ENCODE measurements around the gene GRK5. TPM values are rescaled to one million over a fixed set of nuclear protein-coding genes. Genes with fewer than 3 reads are reported as not detected.
A peak's percentile ranks its signal among the peaks of the same experiment; 100 is the strongest.

The GRK5 gene
- total RNA-seq, 1 experiment from 2014 or later, result 0.82 TPM

DNA sequence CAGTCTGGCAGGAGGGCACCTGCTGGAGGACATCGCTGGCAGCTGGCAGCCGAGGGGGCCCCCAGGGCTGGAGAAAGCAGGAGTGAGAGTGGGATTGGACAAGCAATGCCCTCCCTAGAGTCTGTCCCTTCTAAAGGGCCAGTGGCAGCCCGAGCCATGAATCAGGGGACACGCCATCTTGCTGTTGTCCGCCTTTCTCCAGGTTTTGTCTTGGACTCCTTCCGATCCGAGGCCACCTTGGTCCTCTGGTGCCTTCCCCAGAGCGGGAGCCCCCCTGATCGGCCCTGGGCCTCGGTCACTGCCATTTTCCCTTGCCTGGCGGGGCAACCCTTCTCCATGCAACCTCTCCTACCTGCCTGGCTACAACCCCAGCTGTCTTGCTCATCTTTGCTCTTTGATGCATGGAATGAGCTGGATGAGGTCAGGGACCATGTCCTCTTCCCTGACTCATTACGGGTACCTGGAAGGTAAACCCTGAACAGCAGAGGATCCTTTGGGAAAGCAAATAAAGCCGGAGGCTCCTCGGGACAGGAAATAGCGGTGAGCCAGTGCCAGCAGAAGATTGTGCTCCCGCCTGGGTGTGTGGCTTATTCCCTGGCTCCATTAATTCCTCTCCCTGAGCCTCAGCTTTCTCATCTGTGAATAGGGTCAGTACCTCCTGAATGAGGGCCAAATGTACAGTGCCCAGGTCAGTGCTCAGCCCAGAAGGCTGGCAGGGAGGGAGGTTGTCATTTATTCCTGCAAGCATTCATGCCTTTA, 112.0 kb downstream of the GRK5 start:
- ChIA-PET POLR2A (interaction anchor here (2.0 kb wide), 1 partner anchor 112 kb away, joined by 6 read pairs; the partner anchor contains the start of gene GRK5), CTCF (interaction anchor here (0.7 kb wide), 1 partner anchor 236 kb away, joined by 4 read pairs; no protein-coding TSS in a partner anchor)
- peaks cover 36% of the 10 kb centered on the region for H3K4me1 Mint-ChIP-seq (ENCODE audit: insufficient read depth, unreplicated experiment)
- no peak overlapping the region for H3K27ac Mint-ChIP-seq (ENCODE audit: low read depth, unreplicated experiment)
- H3K4me3 Mint-ChIP-seq (ENCODE audit: unreplicated experiment), result no peak overlapping the region
- H3K27me3 Mint-ChIP-seq (ENCODE audit: insufficient read depth, unreplicated experiment), result no peaks in the 10 kb centered on the region
- H3K9me3 Mint-ChIP-seq (ENCODE audit: unreplicated experiment), result no peaks in the 10 kb centered on the region
- H3K36me3 Mint-ChIP-seq (ENCODE audit: insufficient read depth, unreplicated experiment), result no peaks in the 10 kb centered on the region
- peak; percentile 72 for DNase-seq (ENCODE audit: unreplicated experiment)
- TF ChIP-seq, protein P1, sequence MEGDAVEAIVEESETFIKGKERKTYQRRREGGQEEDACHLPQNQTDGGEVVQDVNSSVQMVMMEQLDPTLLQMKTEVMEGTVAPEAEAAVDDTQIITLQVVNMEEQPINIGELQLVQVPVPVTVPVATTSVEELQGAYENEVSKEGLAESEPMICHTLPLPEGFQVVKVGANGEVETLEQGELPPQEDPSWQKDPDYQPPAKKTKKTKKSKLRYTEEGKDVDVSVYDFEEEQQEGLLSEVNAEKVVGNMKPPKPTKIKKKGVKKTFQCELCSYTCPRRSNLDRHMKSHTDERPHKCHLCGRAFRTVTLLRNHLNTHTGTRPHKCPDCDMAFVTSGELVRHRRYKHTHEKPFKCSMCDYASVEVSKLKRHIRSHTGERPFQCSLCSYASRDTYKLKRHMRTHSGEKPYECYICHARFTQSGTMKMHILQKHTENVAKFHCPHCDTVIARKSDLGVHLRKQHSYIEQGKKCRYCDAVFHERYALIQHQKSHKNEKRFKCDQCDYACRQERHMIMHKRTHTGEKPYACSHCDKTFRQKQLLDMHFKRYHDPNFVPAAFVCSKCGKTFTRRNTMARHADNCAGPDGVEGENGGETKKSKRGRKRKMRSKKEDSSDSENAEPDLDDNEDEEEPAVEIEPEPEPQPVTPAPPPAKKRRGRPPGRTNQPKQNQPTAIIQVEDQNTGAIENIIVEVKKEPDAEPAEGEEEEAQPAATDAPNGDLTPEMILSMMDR (IDR thresholded peaks at IDR 0.05; ENCODE audit: unreplicated experiment), result no peak
- BruUV-seq (replicated peaks), result no TSS peak
- intact Hi-C loops (cut with micrococcal nuclease), result no loop called here

DNA sequence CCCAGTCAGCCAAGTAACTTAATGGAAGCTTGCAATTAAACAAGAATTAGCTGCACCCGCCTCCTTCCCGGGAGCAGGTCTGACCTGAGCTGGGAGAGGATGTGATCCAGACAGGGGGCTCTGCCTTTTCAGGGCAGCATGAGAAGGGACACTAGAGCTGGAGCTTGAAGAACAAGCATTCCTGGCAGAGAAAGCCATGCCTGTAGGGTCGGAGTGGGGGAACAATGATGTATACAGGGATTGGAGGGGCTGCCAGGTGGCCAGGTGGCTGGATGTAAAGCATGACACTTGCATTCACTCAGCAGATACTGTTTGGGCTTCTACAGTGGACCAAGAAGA, 112.5 kb downstream of the GRK5 start:
- TF ChIP-seq, protein P1 (IDR thresholded peaks at IDR 0.05; ENCODE audit: unreplicated experiment), result no peak
- no peak overlapping the region for H3K27ac Mint-ChIP-seq (ENCODE audit: low read depth, unreplicated experiment)
- BruUV-seq (replicated peaks), result no TSS peak
- no peaks in the 10 kb centered on the region for H3K9me3 Mint-ChIP-seq (ENCODE audit: unreplicated experiment)
- POLR2A ChIA-PET, result no interaction called here
- intact Hi-C loops (cut with micrococcal nuclease), result no loop called here
- H3K27me3 Mint-ChIP-seq (ENCODE audit: insufficient read depth, unreplicated experiment), result no peaks in the 10 kb centered on the region
- CTCF ChIA-PET, result interaction anchor here (0.6 to 0.7 kb wide), 2 partner anchors 236 to 861 kb away, joined by 4 read pairs; no protein-coding TSS in a partner anchor
- no peak overlapping the region for H3K4me3 Mint-ChIP-seq (ENCODE audit: unreplicated experiment)
- H3K4me1 Mint-ChIP-seq (ENCODE audit: insufficient read depth, unreplicated experiment), result peaks cover 32% of the 10 kb centered on the region
- H3K36me3 Mint-ChIP-seq (ENCODE audit: insufficient read depth, unreplicated experiment), result peaks cover 2% of the 10 kb centered on the region
- no peak for DNase-seq (ENCODE audit: unreplicated experiment)

DNA sequence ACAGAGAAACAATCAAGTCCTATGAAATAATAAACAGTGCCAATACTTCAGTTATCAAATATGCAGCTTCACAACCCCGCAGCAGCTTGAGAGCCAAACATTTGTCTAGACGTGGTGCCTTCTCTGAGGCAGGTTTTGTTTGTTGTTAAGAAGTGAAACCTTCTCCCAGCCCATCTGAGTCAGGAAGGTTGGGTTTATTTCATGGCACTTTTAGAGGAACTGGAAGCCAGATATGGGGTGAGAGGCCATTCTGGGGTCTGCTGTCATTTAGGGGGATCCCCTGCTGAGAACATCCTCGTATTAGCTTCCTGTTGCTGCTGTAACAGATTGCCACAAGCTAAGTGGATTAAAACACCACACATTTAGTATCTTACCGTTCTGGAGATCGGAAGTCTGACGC, 113.6 kb downstream of the GRK5 start:
- BruUV-seq (replicated peaks), result no TSS peak
- POLR2A ChIA-PET, result no interaction called here

More for the DNA sequence above, 113.6 kb downstream of the GRK5 start:
- Mint-ChIP-seq H3K9me3 (ENCODE audit: unreplicated experiment) (no peaks in the 10 kb centered on the region), H3K4me1 (ENCODE audit: insufficient read depth, unreplicated experiment) (peaks cover 22% of the 10 kb centered on the region), H3K27me3 (ENCODE audit: insufficient read depth, unreplicated experiment) (no peaks in the 10 kb centered on the region), H3K4me3 (ENCODE audit: unreplicated experiment) (no peak overlapping the region), H3K27ac (ENCODE audit: low read depth, unreplicated experiment) (no peak overlapping the region), H3K36me3 (ENCODE audit: insufficient read depth, unreplicated experiment) (peaks cover 4% of the 10 kb centered on the region)
- intact Hi-C loops (cut with micrococcal nuclease), result no loop called here
- no peak for DNase-seq (ENCODE audit: unreplicated experiment)
- TF ChIP-seq, protein P1 (IDR thresholded peaks at IDR 0.05; ENCODE audit: unreplicated experiment), result no peak
- CTCF ChIA-PET, result no interaction called here
